MM.1S (cell line): ENCODE results near the gene SMIM38.

Source experiments
- DNase-seq: peaks from one replicate; pipeline ENCODE4 v3.0.0-alpha.2; 2015
- H2AFZ ChIP-seq: fragments of 300-600 bp; sonication (generic); 2 replicates; pipeline ENCODE4 v1.6.0; 2016; ENCODE audit warnings: antibody characterized with exemption, low read length
- H3F3A ChIP-seq: fragments of 300-600 bp; sonication (generic); 2 replicates; pipeline ENCODE4 v1.6.1; 2016; ENCODE audit warnings: mild to moderate bottlenecking, antibody characterized with exemption, low read length, moderate library complexity, mixed read lengths; ENCODE audit not compliant: insufficient read depth
- H3K27ac ChIP-seq: fragments of 300-600 bp; sonication (generic); 2 replicates; pipeline ENCODE4 v1.5.1; 2016; ENCODE audit warnings: mild to moderate bottlenecking, low read length
- H3K27me3 ChIP-seq: fragments of 300-600 bp; sonication (generic); replicated peaks from 2 replicates; pipeline ENCODE4 v1.6.0; 2016; ENCODE audit warnings: low read length; ENCODE audit not compliant: insufficient read depth
- H3K36me3 ChIP-seq: fragments of 300-600 bp; sonication (generic); replicated peaks from 2 replicates; pipeline ENCODE4 v1.6.1; 2016; ENCODE audit warnings: mild to moderate bottlenecking, low read length, mixed read lengths; ENCODE audit not compliant: insufficient read depth
- H3K4me1 ChIP-seq: fragments of 300-600 bp; sonication (generic); 2 replicates; pipeline ENCODE4 v1.6.1; 2016; ENCODE audit warnings: low read length, mixed read lengths
- H3K4me2 ChIP-seq: fragments of 300-600 bp; sonication (generic); 2 replicates; pipeline ENCODE4 v1.6.0; 2016; ENCODE audit warnings: low read depth, low read length
- H3K4me3 ChIP-seq: fragments of 300-600 bp; sonication (generic); 2 replicates; pipeline ENCODE4 v1.5.1; 2016; ENCODE audit warnings: low read length, mixed read lengths
- H3K79me2 ChIP-seq: fragments of 300-600 bp; sonication (generic); 2 replicates; pipeline ENCODE4 v1.6.1; 2016; ENCODE audit warnings: mixed run types, low read length, mixed read lengths
- H3K9ac ChIP-seq: fragments of 300-600 bp; sonication (generic); 2 replicates; pipeline ENCODE4 v1.6.1; 2016; ENCODE audit warnings: low read length, mixed read lengths
- H3K9me2 ChIP-seq: fragments of 300-600 bp; sonication (generic); replicated peaks from 2 replicates; pipeline ENCODE4 v1.6.1; 2016; ENCODE audit warnings: mild to moderate bottlenecking, low read length, mixed read lengths; ENCODE audit not compliant: insufficient read depth
- H3K9me3 ChIP-seq: fragments of 300-600 bp; sonication (generic); replicated peaks from 2 replicates; pipeline ENCODE4 v1.6.1; 2016; ENCODE audit warnings: mild to moderate bottlenecking, low read length, mixed read lengths; ENCODE audit not compliant: insufficient read depth
- H4K20me1 ChIP-seq: fragments of 300-600 bp; sonication (generic); 2 replicates; pipeline ENCODE4 v1.6.1; 2016; ENCODE audit warnings: mild to moderate bottlenecking, low read length, moderate library complexity, mixed read lengths; ENCODE audit not compliant: insufficient read depth
- EZH2 ChIP-seq: fragments of 300-600 bp; sonication (generic); optimal IDR thresholded peaks from 2 replicates; pipeline ENCODE3; 2017; ENCODE audit warnings: low read depth, mild to moderate bottlenecking, antibody characterized with exemption, low read length, mixed read lengths
- EZH2phosphoT487 ChIP-seq: fragments of 300-600 bp; sonication (generic); IDR thresholded peaks from 2 replicates; pipeline ENCODE4 v1.6.1; 2018; ENCODE audit warnings: antibody characterized with exemption, low read length
- TF ChIP-seq, protein P1 (sequence below): fragments of 300-600 bp; sonication (generic); IDR thresholded peaks from 2 replicates; pipeline ENCODE4 v1.5.1; 2016; ENCODE audit warnings: antibody characterized with exemption, low read length, mixed read lengths

The SMIM38 gene

DNA sequence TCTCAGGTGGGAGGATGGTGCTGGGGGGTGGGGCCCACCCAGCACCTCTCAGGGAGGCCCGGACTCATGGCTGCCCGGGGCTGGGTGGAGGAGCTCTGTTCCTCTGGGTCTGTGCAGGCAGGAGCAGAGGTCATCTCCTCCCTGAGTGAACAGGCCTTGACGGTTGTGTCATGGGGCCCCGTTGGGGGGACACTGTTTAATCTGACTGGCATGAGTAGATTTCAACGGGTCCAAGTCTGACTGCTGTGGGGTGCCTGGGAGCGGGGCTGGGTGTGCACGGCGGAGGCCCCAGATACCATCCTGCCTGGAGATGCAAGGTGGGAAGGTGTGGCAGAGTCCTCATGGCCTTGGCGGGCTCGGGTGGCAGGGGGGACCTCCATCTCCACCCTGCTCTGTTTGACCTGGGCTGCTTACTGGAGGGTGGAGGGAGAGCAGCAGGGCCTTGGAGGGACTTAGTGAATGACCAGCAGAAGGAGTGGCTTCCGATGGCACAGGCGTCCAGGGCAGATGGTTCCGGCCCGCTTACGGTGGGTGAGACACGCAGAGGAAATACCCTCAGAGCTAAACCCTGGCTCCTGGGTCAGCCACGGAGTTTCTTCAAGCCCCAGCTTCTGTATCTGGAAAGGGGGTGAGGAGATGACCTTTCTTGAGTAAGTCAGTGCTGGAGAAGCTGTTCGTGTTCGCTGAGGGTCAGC is 48.7 kb downstream of the SMIM38 start:
- no peak overlapping the region for H3K27ac ChIP-seq
- H3K4me1 ChIP-seq = no peaks in the 10 kb centered on the region
- no peaks in the 10 kb centered on the region for H3K79me2 ChIP-seq
- no peak overlapping the region for H3K9ac ChIP-seq
- no peaks in the 10 kb centered on the region for H3K36me3 ChIP-seq
- no peak overlapping the region for H3K4me3 ChIP-seq
- peaks cover 96% of the 10 kb centered on the region for H3K27me3 ChIP-seq
- H2AFZ ChIP-seq = no peak overlapping the region
- no peaks in the 10 kb centered on the region for H3K9me2 ChIP-seq
- no peaks in the 10 kb centered on the region for H3K9me3 ChIP-seq
- TF ChIP-seq EZH2phosphoT487 (no peak), EZH2 (no peak)
- TF ChIP-seq, protein P1, sequence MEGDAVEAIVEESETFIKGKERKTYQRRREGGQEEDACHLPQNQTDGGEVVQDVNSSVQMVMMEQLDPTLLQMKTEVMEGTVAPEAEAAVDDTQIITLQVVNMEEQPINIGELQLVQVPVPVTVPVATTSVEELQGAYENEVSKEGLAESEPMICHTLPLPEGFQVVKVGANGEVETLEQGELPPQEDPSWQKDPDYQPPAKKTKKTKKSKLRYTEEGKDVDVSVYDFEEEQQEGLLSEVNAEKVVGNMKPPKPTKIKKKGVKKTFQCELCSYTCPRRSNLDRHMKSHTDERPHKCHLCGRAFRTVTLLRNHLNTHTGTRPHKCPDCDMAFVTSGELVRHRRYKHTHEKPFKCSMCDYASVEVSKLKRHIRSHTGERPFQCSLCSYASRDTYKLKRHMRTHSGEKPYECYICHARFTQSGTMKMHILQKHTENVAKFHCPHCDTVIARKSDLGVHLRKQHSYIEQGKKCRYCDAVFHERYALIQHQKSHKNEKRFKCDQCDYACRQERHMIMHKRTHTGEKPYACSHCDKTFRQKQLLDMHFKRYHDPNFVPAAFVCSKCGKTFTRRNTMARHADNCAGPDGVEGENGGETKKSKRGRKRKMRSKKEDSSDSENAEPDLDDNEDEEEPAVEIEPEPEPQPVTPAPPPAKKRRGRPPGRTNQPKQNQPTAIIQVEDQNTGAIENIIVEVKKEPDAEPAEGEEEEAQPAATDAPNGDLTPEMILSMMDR = no peak
- no peak for DNase-seq
- no peaks in the 10 kb centered on the region for H4K20me1 ChIP-seq
- no peaks in the 10 kb centered on the region for H3F3A ChIP-seq
- H3K4me2 ChIP-seq = no peak overlapping the region

DNA sequence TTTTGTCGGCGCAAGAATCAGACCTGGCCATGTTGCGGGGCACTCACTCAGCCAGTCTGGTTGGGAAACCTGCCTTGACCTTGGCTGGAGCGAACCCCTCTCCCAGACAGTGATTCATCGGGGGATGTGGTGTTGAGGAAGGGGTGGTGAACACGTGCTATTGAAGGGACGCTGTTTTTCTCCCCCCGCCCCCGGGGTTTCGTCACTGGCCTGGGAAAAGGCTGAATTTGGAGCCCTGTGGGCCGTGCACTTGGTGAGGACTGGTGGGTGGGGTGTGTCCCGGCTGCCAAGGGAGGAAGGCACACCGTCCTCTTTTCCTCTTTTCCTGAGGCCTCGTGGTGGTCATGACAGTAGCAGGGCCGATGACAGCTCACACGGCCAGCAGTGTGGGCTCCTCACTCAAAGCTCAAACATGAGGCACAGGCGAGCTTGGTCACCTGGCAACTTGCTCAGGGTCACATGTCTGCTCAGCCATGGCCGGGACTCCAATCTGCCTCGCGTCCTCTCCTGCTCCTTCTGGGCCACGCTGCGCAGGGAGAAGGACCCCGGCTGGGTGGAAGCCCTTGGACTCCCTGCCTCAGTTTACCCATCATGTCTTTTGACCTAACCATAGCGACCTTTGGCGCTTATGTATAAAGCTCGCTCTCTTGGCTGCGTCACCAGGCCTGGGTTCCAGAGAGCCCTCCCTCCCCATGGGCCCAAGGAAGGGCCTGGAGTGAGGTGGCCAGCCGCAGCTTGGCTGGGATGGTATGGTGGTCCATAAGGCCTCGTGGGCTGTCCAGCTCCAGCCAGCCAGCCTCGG is 49.4 kb downstream of the SMIM38 start:
- TF ChIP-seq EZH2 (no peak), EZH2phosphoT487 (no peak)
- TF ChIP-seq, protein P1 = no peak
- DNase-seq = no peak
- Histone ChIP-seq H3K4me1 (no peaks in the 10 kb centered on the region), H3K9ac (no peak overlapping the region), H3F3A (no peaks in the 10 kb centered on the region), H3K27ac (no peak overlapping the region), H3K79me2 (no peaks in the 10 kb centered on the region), H3K9me2 (no peaks in the 10 kb centered on the region), H3K27me3 (peaks cover 97% of the 10 kb centered on the region), H3K4me2 (no peak overlapping the region), H3K9me3 (no peaks in the 10 kb centered on the region), H3K4me3 (no peak overlapping the region), H4K20me1 (no peaks in the 10 kb centered on the region), H3K36me3 (no peaks in the 10 kb centered on the region), H2AFZ (no peak overlapping the region)
